ENCODE measurements around the gene ALK.

ALK gene

GRCh38 chr2:29270701-29271121 is 650.7 kb downstream of the ALK start:
- no peak for TF ChIP-seq RAD21 (IDR thresholded peaks at IDR 0.05; ENCODE audit: low read depth)
- TF ChIP-seq, protein P1, sequence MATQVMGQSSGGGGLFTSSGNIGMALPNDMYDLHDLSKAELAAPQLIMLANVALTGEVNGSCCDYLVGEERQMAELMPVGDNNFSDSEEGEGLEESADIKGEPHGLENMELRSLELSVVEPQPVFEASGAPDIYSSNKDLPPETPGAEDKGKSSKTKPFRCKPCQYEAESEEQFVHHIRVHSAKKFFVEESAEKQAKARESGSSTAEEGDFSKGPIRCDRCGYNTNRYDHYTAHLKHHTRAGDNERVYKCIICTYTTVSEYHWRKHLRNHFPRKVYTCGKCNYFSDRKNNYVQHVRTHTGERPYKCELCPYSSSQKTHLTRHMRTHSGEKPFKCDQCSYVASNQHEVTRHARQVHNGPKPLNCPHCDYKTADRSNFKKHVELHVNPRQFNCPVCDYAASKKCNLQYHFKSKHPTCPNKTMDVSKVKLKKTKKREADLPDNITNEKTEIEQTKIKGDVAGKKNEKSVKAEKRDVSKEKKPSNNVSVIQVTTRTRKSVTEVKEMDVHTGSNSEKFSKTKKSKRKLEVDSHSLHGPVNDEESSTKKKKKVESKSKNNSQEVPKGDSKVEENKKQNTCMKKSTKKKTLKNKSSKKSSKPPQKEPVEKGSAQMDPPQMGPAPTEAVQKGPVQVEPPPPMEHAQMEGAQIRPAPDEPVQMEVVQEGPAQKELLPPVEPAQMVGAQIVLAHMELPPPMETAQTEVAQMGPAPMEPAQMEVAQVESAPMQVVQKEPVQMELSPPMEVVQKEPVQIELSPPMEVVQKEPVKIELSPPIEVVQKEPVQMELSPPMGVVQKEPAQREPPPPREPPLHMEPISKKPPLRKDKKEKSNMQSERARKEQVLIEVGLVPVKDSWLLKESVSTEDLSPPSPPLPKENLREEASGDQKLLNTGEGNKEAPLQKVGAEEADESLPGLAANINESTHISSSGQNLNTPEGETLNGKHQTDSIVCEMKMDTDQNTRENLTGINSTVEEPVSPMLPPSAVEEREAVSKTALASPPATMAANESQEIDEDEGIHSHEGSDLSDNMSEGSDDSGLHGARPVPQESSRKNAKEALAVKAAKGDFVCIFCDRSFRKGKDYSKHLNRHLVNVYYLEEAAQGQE (IDR thresholded peaks at IDR 0.05; ENCODE audit: low read depth) = no peak
- no peak for TF ChIP-seq ZBTB7A (IDR thresholded peaks at IDR 0.05; ENCODE audit: low read depth)
- TF ChIP-seq TCF12 (IDR thresholded peaks at IDR 0.05; ENCODE audit: low read depth) = no peak
- TF ChIP-seq CREB1 (IDR thresholded peaks at IDR 0.05; ENCODE audit: low read depth) = no peak
- TF ChIP-seq NFIC (IDR thresholded peaks at IDR 0.05) = no peak
- TF ChIP-seq MAX (IDR thresholded peaks at IDR 0.05) = no peak
- no peak for TF ChIP-seq USF1 (IDR thresholded peaks at IDR 0.05)
- TF ChIP-seq EP300 (IDR thresholded peaks at IDR 0.05; ENCODE audit: borderline replicate concordance) = no peak
- no peak for TF ChIP-seq TAF1 (IDR thresholded peaks at IDR 0.05; ENCODE audit: low read depth)
- TF ChIP-seq FOXM1 (IDR thresholded peaks at IDR 0.05; ENCODE audit: borderline replicate concordance, low read depth) = no peak
- no peak for TF ChIP-seq EGR1 (IDR thresholded peaks at IDR 0.05)

DNA sequence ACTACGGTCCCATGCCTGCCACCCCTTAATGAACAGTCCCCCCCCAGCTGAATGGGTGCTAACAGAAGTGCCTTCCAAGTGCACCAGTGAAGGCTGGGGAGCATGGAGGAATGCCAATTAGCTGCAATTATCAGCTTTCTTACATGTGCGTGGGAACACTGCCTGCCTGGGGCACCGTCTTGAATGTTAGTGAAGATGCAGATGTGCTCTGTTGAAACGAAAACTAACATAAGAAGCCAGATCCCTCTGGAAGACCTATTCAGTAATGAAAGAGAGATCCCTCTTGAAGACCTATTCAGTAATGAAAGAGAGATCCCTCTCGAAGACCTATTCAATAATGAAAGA is 651.6 kb downstream of the ALK start:
- TF ChIP-seq TEAD4 (IDR thresholded peaks at IDR 0.05) (no peak), CEBPB (IDR thresholded peaks at IDR 0.05) (no peak), USF1 (IDR thresholded peaks at IDR 0.05) (no peak), TAF1 (IDR thresholded peaks at IDR 0.05; ENCODE audit: low read depth) (no peak), MAX (IDR thresholded peaks at IDR 0.05) (no peak), ZBTB7A (IDR thresholded peaks at IDR 0.05; ENCODE audit: low read depth) (no peak), FOXM1 (IDR thresholded peaks at IDR 0.05; ENCODE audit: borderline replicate concordance, low read depth) (no peak), CREB1 (IDR thresholded peaks at IDR 0.05; ENCODE audit: low read depth) (no peak)

GRCh38 chr2:29269095-29269764 is 652.2 kb downstream of the ALK start:
- TF ChIP-seq ZBTB7A (IDR thresholded peaks at IDR 0.05; ENCODE audit: low read depth) (no peak), EGR1 (IDR thresholded peaks at IDR 0.05) (no peak), NFIC (IDR thresholded peaks at IDR 0.05) (no peak), TEAD4 (IDR thresholded peaks at IDR 0.05) (no peak), CREB1 (IDR thresholded peaks at IDR 0.05; ENCODE audit: low read depth) (no peak), CEBPB (IDR thresholded peaks at IDR 0.05) (no peak), TAF1 (IDR thresholded peaks at IDR 0.05; ENCODE audit: low read depth) (no peak), EP300 (IDR thresholded peaks at IDR 0.05; ENCODE audit: borderline replicate concordance) (no peak)
- TF ChIP-seq, protein P1 (IDR thresholded peaks at IDR 0.05; ENCODE audit: low read depth) = no peak

- TF ChIP-seq NFIC (IDR thresholded peaks at IDR 0.05) (no peak), RAD21 (IDR thresholded peaks at IDR 0.05; ENCODE audit: low read depth) (no peak), EGR1 (IDR thresholded peaks at IDR 0.05) (no peak), ZBTB7A (IDR thresholded peaks at IDR 0.05; ENCODE audit: low read depth) (no peak), TCF12 (IDR thresholded peaks at IDR 0.05; ENCODE audit: low read depth) (no peak), TEAD4 (IDR thresholded peaks at IDR 0.05) (no peak), USF1 (IDR thresholded peaks at IDR 0.05) (no peak), YY1 (IDR thresholded peaks at IDR 0.05; ENCODE audit: low read depth) (no peak), MAX (IDR thresholded peaks at IDR 0.05) (no peak)
Observed at GRCh38 chr2:29267720-29268119, 653.7 kb downstream of the ALK start.

- TF ChIP-seq CEBPB (IDR thresholded peaks at IDR 0.05) = no peak
- TF ChIP-seq, protein P1 (IDR thresholded peaks at IDR 0.05; ENCODE audit: low read depth) = no peak
- no peak for TF ChIP-seq FOXM1 (IDR thresholded peaks at IDR 0.05; ENCODE audit: borderline replicate concordance, low read depth)
- TF ChIP-seq ZBTB7A (IDR thresholded peaks at IDR 0.05; ENCODE audit: low read depth) = no peak
- no peak for TF ChIP-seq TCF12 (IDR thresholded peaks at IDR 0.05; ENCODE audit: low read depth)
- TF ChIP-seq USF1 (IDR thresholded peaks at IDR 0.05) = no peak
- no peak for TF ChIP-seq MAX (IDR thresholded peaks at IDR 0.05)
- no peak for TF ChIP-seq YY1 (IDR thresholded peaks at IDR 0.05; ENCODE audit: low read depth)
- TF ChIP-seq NFIC (IDR thresholded peaks at IDR 0.05) = no peak
- TF ChIP-seq CREB1 (IDR thresholded peaks at IDR 0.05; ENCODE audit: low read depth) = no peak
- no peak for TF ChIP-seq RAD21 (IDR thresholded peaks at IDR 0.05; ENCODE audit: low read depth)
- no peak for TF ChIP-seq TEAD4 (IDR thresholded peaks at IDR 0.05)
- no peak for TF ChIP-seq TAF1 (IDR thresholded peaks at IDR 0.05; ENCODE audit: low read depth)
- no peak for TF ChIP-seq EGR1 (IDR thresholded peaks at IDR 0.05)
Observed at GRCh38 chr2:29263886-29264285, 657.5 kb downstream of the ALK start.

Data from Ishikawa (cell line).